Neural cell (in vitro differentiated cells): ENCODE data around the gene EBF3. TPM values are rescaled to one million over a fixed set of nuclear protein-coding genes. Genes with fewer than 3 reads are reported as not detected.

ENCODE experiments used
- H2AFZ ChIP-seq: fragments of 200-600, 300-800 bp; sonication (generic), shearing (Covaris generic); 2 replicates; pipeline ENCODE4 v1.6.0; 2014; ENCODE audit warnings: low read depth, mild to moderate bottlenecking, antibody characterized with exemption, low read length, moderate library complexity
- H3F3A ChIP-seq: fragments of 200-600 bp; shearing (Covaris generic); 2 replicates; pipeline ENCODE4 v1.6.1; 2016; ENCODE audit warnings: mild to moderate bottlenecking, moderate library complexity, mixed read lengths, antibody characterized with exemption, low read length; ENCODE audit not compliant: insufficient read depth, poor library complexity, severe bottlenecking
- H3K27ac ChIP-seq: fragments of 200-600, 300-800 bp; sonication (generic), shearing (Covaris generic); 2 replicates; pipeline ENCODE4 v1.5.1; 2014; ENCODE audit warnings: mild to moderate bottlenecking, low read length, moderate library complexity
- H3K27me3 ChIP-seq: fragments of 300-800, 200-600 bp; sonication (generic), shearing (Covaris generic); 2 replicates; pipeline ENCODE4 v1.6.0; 2014; ENCODE audit warnings: mild to moderate bottlenecking, low read depth, low read length, moderate library complexity; ENCODE audit not compliant: insufficient read depth
- H3K36me3 ChIP-seq: fragments of 300-800, 200-600 bp; sonication (generic), shearing (Covaris generic); 2 replicates; pipeline ENCODE4 v1.5.1; 2014; ENCODE audit warnings: mild to moderate bottlenecking, antibody characterized with exemption, low read length, moderate library complexity; ENCODE audit not compliant: insufficient read depth
- H3K4me2 ChIP-seq: fragments of 300-800, 200-600 bp; sonication (generic), shearing (Covaris generic); 2 replicates; pipeline ENCODE4 v1.6.0; 2014; ENCODE audit warnings: mild to moderate bottlenecking, low read length
- H3K4me3 ChIP-seq: fragments of 300-800, 200-600 bp; sonication (generic), shearing (Covaris generic); 2 replicates; pipeline ENCODE4 v1.5.1; 2014; ENCODE audit warnings: mild to moderate bottlenecking, low read length, moderate library complexity
- H3K79me2 ChIP-seq: fragments of 200-600 bp; shearing (Covaris generic); replicated peaks from 2 replicates; pipeline ENCODE4 v1.6.0; 2014; ENCODE audit warnings: mild to moderate bottlenecking, low read length, moderate library complexity; ENCODE audit not compliant: insufficient read depth
- H3K9ac ChIP-seq: fragments of 300-800, 200-600 bp; sonication (generic), shearing (Covaris generic); 2 replicates; pipeline ENCODE4 v1.6.1; 2016; ENCODE audit warnings: mild to moderate bottlenecking, low read length, mixed read lengths
- H3K9me2 ChIP-seq: fragments of 200-600 bp; shearing (Covaris generic); 2 replicates; pipeline ENCODE4 v1.6.1; 2016; ENCODE audit warnings: mild to moderate bottlenecking, low read length, mixed read lengths; ENCODE audit not compliant: insufficient read depth
- H3K9me3 ChIP-seq: fragments of 200-600, 300-800 bp; sonication (generic), shearing (Covaris generic); 2 replicates; pipeline ENCODE4 v1.6.1; 2016; ENCODE audit warnings: mild to moderate bottlenecking, mixed run types, low read length, moderate library complexity, mixed read lengths
- H4K20me1 ChIP-seq: fragments of 200-600 bp; shearing (Covaris generic); 2 replicates; pipeline ENCODE4 v1.6.1; 2016; ENCODE audit warnings: mild to moderate bottlenecking, mixed run types; ENCODE audit not compliant: insufficient read depth
- CTCF ChIP-seq: fragments of 450-650 bp; IDR thresholded peaks from 2 replicates; pipeline ENCODE4 v1.5.1; 2014; ENCODE audit warnings: antibody characterized with exemption, mild to moderate bottlenecking, moderate library complexity; ENCODE audit not compliant: poor library complexity, severe bottlenecking
- EP300 ChIP-seq: fragments of 450-650 bp; conservative IDR thresholded peaks from 2 replicates; pipeline ENCODE4 v1.6.1; 2014; ENCODE audit warnings: antibody characterized with exemption, mild to moderate bottlenecking, moderate library complexity; ENCODE audit not compliant: poor library complexity, severe bottlenecking
- EZH2 ChIP-seq: fragments of 200-600, 300-800 bp; shearing (Covaris generic), sonication (generic); IDR thresholded peaks from 2 replicates; pipeline ENCODE4 v1.6.1; 2014; ENCODE audit warnings: antibody characterized with exemption, low read length, borderline replicate concordance, mild to moderate bottlenecking; ENCODE audit not compliant: insufficient read depth, poor library complexity, severe bottlenecking
- MXI1 ChIP-seq: fragments of 450-650 bp; conservative IDR thresholded peaks from 2 replicates; pipeline ENCODE4 v1.6.1; 2014; ENCODE audit warnings: antibody characterized with exemption, mild to moderate bottlenecking; ENCODE audit not compliant: poor library complexity, severe bottlenecking
- POLR2AphosphoS5 ChIP-seq: IDR thresholded peaks from 2 replicates; pipeline ENCODE4 v1.6.1; 2012
- RAD21 ChIP-seq: fragments of 450-650 bp; conservative IDR thresholded peaks from 2 replicates; pipeline ENCODE4 v1.6.1; 2014; ENCODE audit warnings: antibody characterized with exemption, mild to moderate bottlenecking, moderate library complexity
- REST ChIP-seq: IDR thresholded peaks from 2 replicates; pipeline ENCODE4 v1.6.1; 2012; ENCODE audit warnings: borderline replicate concordance
- SMC3 ChIP-seq: fragments of 450-650 bp; conservative IDR thresholded peaks from 2 replicates; pipeline ENCODE4 v1.6.1; 2014; ENCODE audit warnings: antibody characterized with exemption, mild to moderate bottlenecking, moderate library complexity; ENCODE audit not compliant: poor library complexity
- TAF1 ChIP-seq: IDR thresholded peaks from 2 replicates; pipeline ENCODE4 v1.6.1; 2012; ENCODE audit warnings: low read depth
- polyA plus RNA-seq: library from polyadenylated mRNA; depleted of rRNA; stranded (reverse); fragments of >200 nt; gene quantifications from 2 replicates; pipeline ENCODE4 v1.2.3, GENCODE V29; 2014

The EBF3 gene
- polyA plus RNA-seq, 1 donor from 2014 or later: 0.38 TPM

- TF ChIP-seq EZH2 (no peak), POLR2AphosphoS5 (no peak), MXI1 (no peak), EP300 (no peak), CTCF (no peak), RAD21 (no peak), SMC3 (no peak), TAF1 (no peak), REST (no peak)
- Histone ChIP-seq H3K79me2 (no peaks in the 10 kb centered on the region), H3K9ac (no peak overlapping the region), H3K4me2 (no peak overlapping the region), H4K20me1 (no peaks in the 10 kb centered on the region), H2AFZ (no peak overlapping the region), H3K9me3 (no peaks in the 10 kb centered on the region), H3K4me3 (no peak overlapping the region), H3K9me2 (no peaks in the 10 kb centered on the region), H3K36me3 (no peaks in the 10 kb centered on the region), H3F3A (no peaks in the 10 kb centered on the region), H3K27me3 (peaks cover 80% of the 10 kb centered on the region), H3K27ac (no peak overlapping the region)
These were observed 9.6 kb upstream of the EBF3 start for GRCh38 chr10:129973674-129974059.

GRCh38 chr10:129972966-129973673 is 9.0 kb upstream of the EBF3 start:
- Histone ChIP-seq H3K9me2 (no peaks in the 10 kb centered on the region), H4K20me1 (no peaks in the 10 kb centered on the region), H3K36me3 (no peaks in the 10 kb centered on the region), H3K27ac (no peak overlapping the region), H3K9me3 (no peaks in the 10 kb centered on the region), H3F3A (no peaks in the 10 kb centered on the region), H3K27me3 (peaks cover 86% of the 10 kb centered on the region), H3K4me3 (no peak overlapping the region), H2AFZ (no peak overlapping the region), H3K79me2 (no peaks in the 10 kb centered on the region), H3K9ac (no peak overlapping the region), H3K4me2 (no peak overlapping the region)
- TF ChIP-seq TAF1 (no peak), REST (no peak), RAD21 (no peak), MXI1 (no peak), EP300 (no peak), POLR2AphosphoS5 (no peak)
